ENCODE measurements around the gene LEKR1.

Gene LEKR1

GRCh38 chr3:156859578-156859977 lies 33.4 kb downstream of the LEKR1 start (continued):
- TF ChIP-seq, protein P1, sequence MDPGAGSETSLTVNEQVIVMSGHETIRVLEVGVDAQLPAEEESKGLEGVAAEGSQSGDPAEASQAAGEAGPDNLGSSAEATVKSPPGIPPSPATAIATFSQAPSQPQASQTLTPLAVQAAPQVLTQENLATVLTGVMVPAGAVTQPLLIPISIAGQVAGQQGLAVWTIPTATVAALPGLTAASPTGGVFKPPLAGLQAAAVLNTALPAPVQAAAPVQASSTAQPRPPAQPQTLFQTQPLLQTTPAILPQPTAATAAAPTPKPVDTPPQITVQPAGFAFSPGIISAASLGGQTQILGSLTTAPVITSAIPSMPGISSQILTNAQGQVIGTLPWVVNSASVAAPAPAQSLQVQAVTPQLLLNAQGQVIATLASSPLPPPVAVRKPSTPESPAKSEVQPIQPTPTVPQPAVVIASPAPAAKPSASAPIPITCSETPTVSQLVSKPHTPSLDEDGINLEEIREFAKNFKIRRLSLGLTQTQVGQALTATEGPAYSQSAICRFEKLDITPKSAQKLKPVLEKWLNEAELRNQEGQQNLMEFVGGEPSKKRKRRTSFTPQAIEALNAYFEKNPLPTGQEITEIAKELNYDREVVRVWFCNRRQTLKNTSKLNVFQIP (CRISPR knock-in tag; IDR thresholded peaks at IDR 0.05; ENCODE audit: borderline replicate concordance, low read depth), result no peak
- TF ChIP-seq OSR1 (CRISPR knock-in tag; IDR thresholded peaks at IDR 0.05) (no peak), BACH2 (CRISPR knock-in tag; IDR thresholded peaks at IDR 0.05; ENCODE audit: borderline replicate concordance) (no peak)
- TF ChIP-seq, protein P2, sequence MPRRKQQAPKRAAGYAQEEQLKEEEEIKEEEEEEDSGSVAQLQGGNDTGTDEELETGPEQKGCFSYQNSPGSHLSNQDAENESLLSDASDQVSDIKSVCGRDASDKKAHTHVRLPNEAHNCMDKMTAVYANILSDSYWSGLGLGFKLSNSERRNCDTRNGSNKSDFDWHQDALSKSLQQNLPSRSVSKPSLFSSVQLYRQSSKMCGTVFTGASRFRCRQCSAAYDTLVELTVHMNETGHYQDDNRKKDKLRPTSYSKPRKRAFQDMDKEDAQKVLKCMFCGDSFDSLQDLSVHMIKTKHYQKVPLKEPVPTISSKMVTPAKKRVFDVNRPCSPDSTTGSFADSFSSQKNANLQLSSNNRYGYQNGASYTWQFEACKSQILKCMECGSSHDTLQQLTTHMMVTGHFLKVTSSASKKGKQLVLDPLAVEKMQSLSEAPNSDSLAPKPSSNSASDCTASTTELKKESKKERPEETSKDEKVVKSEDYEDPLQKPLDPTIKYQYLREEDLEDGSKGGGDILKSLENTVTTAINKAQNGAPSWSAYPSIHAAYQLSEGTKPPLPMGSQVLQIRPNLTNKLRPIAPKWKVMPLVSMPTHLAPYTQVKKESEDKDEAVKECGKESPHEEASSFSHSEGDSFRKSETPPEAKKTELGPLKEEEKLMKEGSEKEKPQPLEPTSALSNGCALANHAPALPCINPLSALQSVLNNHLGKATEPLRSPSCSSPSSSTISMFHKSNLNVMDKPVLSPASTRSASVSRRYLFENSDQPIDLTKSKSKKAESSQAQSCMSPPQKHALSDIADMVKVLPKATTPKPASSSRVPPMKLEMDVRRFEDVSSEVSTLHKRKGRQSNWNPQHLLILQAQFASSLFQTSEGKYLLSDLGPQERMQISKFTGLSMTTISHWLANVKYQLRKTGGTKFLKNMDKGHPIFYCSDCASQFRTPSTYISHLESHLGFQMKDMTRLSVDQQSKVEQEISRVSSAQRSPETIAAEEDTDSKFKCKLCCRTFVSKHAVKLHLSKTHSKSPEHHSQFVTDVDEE (CRISPR knock-in tag; IDR thresholded peaks at IDR 0.05), result no peak

DNA sequence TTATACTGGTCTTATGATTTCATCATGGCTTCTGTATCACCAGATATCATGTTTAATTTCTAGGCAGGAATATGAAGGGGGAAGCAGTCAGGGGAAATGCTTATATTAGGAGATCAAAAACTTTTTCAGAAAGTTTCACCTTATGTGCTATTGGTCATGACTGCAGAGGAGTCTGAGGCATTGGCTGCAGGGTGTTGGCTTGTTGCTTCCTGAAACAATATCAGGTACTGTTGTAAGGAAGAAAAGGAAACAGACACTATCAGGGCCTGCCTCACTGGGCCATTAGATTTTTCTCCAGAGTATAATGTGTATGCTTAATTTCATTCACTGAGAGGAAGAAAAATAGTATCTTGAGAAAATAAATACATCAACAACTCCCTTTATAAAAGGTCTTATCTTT lies 34.7 kb downstream of the LEKR1 start:
- TF ChIP-seq ESRRG (CRISPR knock-in tag; IDR thresholded peaks at IDR 0.05), result no peak
- TF ChIP-seq ZFP30 (CRISPR knock-in tag; IDR thresholded peaks at IDR 0.05), result no peak
- no peak for TF ChIP-seq ZNF565 (CRISPR knock-in tag; conservative IDR thresholded peaks at IDR 0.05; ENCODE audit: low read depth)
- TF ChIP-seq, protein P2 (CRISPR knock-in tag; IDR thresholded peaks at IDR 0.05), result no peak
- no peak for TF ChIP-seq TOX (CRISPR knock-in tag; IDR thresholded peaks at IDR 0.05; ENCODE audit: borderline replicate concordance)
- TF ChIP-seq ISL1 (CRISPR knock-in tag; IDR thresholded peaks at IDR 0.05), result no peak
- TF ChIP-seq BACH2 (CRISPR knock-in tag; IDR thresholded peaks at IDR 0.05; ENCODE audit: borderline replicate concordance), result no peak
- no peak for TF ChIP-seq PPARA (CRISPR knock-in tag; IDR thresholded peaks at IDR 0.05; ENCODE audit: borderline replicate concordance)
- TF ChIP-seq ARNTL (CRISPR knock-in tag; IDR thresholded peaks at IDR 0.05; ENCODE audit: borderline replicate concordance, low read depth), result no peak
- TF ChIP-seq OSR1 (CRISPR knock-in tag; IDR thresholded peaks at IDR 0.05), result no peak
- no peak for TF ChIP-seq ZC3H10 (CRISPR knock-in tag; IDR thresholded peaks at IDR 0.05)
- no peak for TF ChIP-seq ZNF8 (CRISPR knock-in tag; IDR thresholded peaks at IDR 0.05)
- TF ChIP-seq CSRNP3 (CRISPR knock-in tag; IDR thresholded peaks at IDR 0.05), result no peak
- TF ChIP-seq TCF4 (CRISPR knock-in tag; IDR thresholded peaks at IDR 0.05; ENCODE audit: borderline replicate concordance), result no peak
- no peak for TF ChIP-seq CSDC2 (CRISPR knock-in tag; IDR thresholded peaks at IDR 0.05)
- no peak for TF ChIP-seq CREB5 (CRISPR knock-in tag; IDR thresholded peaks at IDR 0.05; ENCODE audit: low read depth)
- TF ChIP-seq, protein P1 (CRISPR knock-in tag; IDR thresholded peaks at IDR 0.05; ENCODE audit: borderline replicate concordance, low read depth), result no peak
- ATAC-seq, result no peak

DNA sequence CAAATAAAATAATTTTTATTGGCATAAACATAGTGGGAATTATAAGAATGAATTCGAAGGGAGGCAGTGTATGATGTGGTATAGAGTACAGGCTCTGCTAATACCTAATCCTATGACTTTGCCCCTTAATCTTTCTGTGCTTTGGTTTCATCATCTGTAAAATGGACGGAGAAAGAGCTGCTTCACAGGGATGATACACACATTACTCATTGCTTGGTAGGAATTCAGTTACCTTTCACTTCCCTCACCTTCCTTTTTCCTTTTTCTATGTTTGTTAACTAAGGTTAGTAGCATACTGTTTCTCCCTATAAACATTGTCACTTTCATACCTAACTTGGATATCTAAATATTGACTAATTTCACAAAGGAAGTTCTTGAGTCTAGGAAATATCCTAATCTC lies 36.2 kb downstream of the LEKR1 start:
- TF ChIP-seq TCF4 (CRISPR knock-in tag; IDR thresholded peaks at IDR 0.05; ENCODE audit: borderline replicate concordance), result no peak
- TF ChIP-seq, protein P2 (CRISPR knock-in tag; IDR thresholded peaks at IDR 0.05), result no peak
- no peak for TF ChIP-seq CREB5 (CRISPR knock-in tag; IDR thresholded peaks at IDR 0.05; ENCODE audit: low read depth)
- TF ChIP-seq CSRNP3 (CRISPR knock-in tag; IDR thresholded peaks at IDR 0.05), result no peak
- no peak for TF ChIP-seq GLIS3 (CRISPR knock-in tag; IDR thresholded peaks at IDR 0.05)
- TF ChIP-seq ZC3H10 (CRISPR knock-in tag; IDR thresholded peaks at IDR 0.05), result no peak
- no peak for TF ChIP-seq CSDC2 (CRISPR knock-in tag; IDR thresholded peaks at IDR 0.05)
- TF ChIP-seq ISL1 (CRISPR knock-in tag; IDR thresholded peaks at IDR 0.05), result no peak
- no peak for TF ChIP-seq PPARA (CRISPR knock-in tag; IDR thresholded peaks at IDR 0.05; ENCODE audit: borderline replicate concordance)
- ATAC-seq, result no peak
